ENCODE measurements around the gene SH3GL3. TPM values are rescaled to one million over a fixed set of nuclear protein-coding genes. Genes with fewer than 3 reads are reported as not detected.

The SH3GL3 gene
- total RNA-seq, 1 experiment from 2014 or later: not detected

- no peak for DNase-seq (ENCODE audit: low read depth)
These were observed 218.3 kb downstream of the SH3GL3 start for GRCh38 chr15:83665480-83665879.

Other genes with a start within 250 kb of the SH3GL3 start
- gene HDGFL3, start 239.5 kb upstream of the SH3GL3 start, total RNA-seq (2014; rRNA removed): 53.1 and 55.3 TPM in 2 replicates
- 11.5 and 13.8 TPM in 2 replicates for gene BNC1, start 162.7 kb upstream of the SH3GL3 start, total RNA-seq (2014; rRNA removed)
- gene ADAMTSL3, start 206.8 kb downstream of the SH3GL3 start, total RNA-seq (2014; rRNA removed): under 0.01 and 0.06 TPM in 2 replicates